ENCODE measurements around the gene TAX1BP3. TPM values are rescaled to one million over a fixed set of nuclear protein-coding genes. Genes with fewer than 3 reads are reported as not detected.

Gene TAX1BP3
- total RNA-seq, 1 donor = 26.4 TPM

- DNase-seq (ENCODE audit: low read depth in 2 of 3, low spot score in 2 of 3) = no peak
These were observed 8.8 kb downstream of the TAX1BP3 start for GRCh38 chr17:3659541-3660111.

GRCh38 chr17:3658784-3659449, 9.5 kb downstream of the TAX1BP3 start:
- DNase-seq (ENCODE audit: low read depth in 2 of 3, low spot score in 2 of 3) = no peak

- no peak for DNase-seq (ENCODE audit: low read depth in 2 of 3, low spot score in 2 of 3)
These were observed 10.2 kb downstream of the TAX1BP3 start for GRCh38 chr17:3657874-3658783.

- no peak for DNase-seq (ENCODE audit: low read depth in 2 of 3, low spot score in 2 of 3)
These were observed 10.8 kb downstream of the TAX1BP3 start for GRCh38 chr17:3657588-3657869.

GRCh38 chr17:3656755-3657587, 11.4 kb downstream of the TAX1BP3 start:
- DNase-seq (ENCODE audit: low read depth in 2 of 3, low spot score in 2 of 3) = no peak

- DNase-seq (ENCODE audit: low read depth in 2 of 3, low spot score in 2 of 3) = no peak
These were observed 12.0 kb downstream of the TAX1BP3 start for GRCh38 chr17:3656353-3656752.

GRCh38 chr17:3655766-3656165, 12.6 kb downstream of the TAX1BP3 start:
- no peak for DNase-seq (ENCODE audit: low read depth in 2 of 3, low spot score in 2 of 3)

- peak in 2 of 3 donors; percentile 53 to 76 for DNase-seq (ENCODE audit: low read depth in 2 of 3, low spot score in 2 of 3)
These were observed 20.4 kb downstream of the TAX1BP3 start for GRCh38 chr17:3647769-3648555.

- no peak for DNase-seq (ENCODE audit: low read depth in 2 of 3, low spot score in 2 of 3)
These were observed 21.1 kb downstream of the TAX1BP3 start for GRCh38 chr17:3647251-3647650.

GRCh38 chr17:3645310-3645709, 23.1 kb downstream of the TAX1BP3 start:
- DNase-seq (ENCODE audit: low read depth in 2 of 3, low spot score in 2 of 3) = no peak

- DNase-seq (ENCODE audit: low read depth in 2 of 3, low spot score in 2 of 3) = no peak
These were observed 24.5 kb downstream of the TAX1BP3 start for GRCh38 chr17:3643889-3644349.

- no peak for DNase-seq (ENCODE audit: low read depth in 2 of 3, low spot score in 2 of 3)
These were observed 26.5 kb downstream of the TAX1BP3 start for GRCh38 chr17:3641717-3642486.

GRCh38 chr17:3641014-3641413, 27.4 kb downstream of the TAX1BP3 start:
- no peak for DNase-seq (ENCODE audit: low read depth in 2 of 3, low spot score in 2 of 3)

GRCh38 chr17:3639981-3640596, 28.3 kb downstream of the TAX1BP3 start:
- DNase-seq (ENCODE audit: low read depth in 2 of 3, low spot score in 2 of 3) = peak in 2 of 3 donors; percentile 35 to 58

- DNase-seq (ENCODE audit: low read depth in 2 of 3, low spot score in 2 of 3) = peak in 2 of 3 donors; percentile 16 to 20
These were observed 31.4 kb downstream of the TAX1BP3 start for GRCh38 chr17:3636908-3637373.

GRCh38 chr17:3636154-3636907, 32.0 kb downstream of the TAX1BP3 start, which contains the start of the genes CTNS and SHPK:
CTNS (plus strand) TSS chr17:3636760; CDS start chr17:3640207, 3,447 bp downstream.
SHPK (minus strand) TSS chr17:3636250; CDS start chr17:3636219, 31 bp downstream.
- DNase-seq (ENCODE audit: low read depth in 2 of 3, low spot score in 2 of 3) = peak; percentile 80 to 97 (median 93)

- peak in 2 of 3 donors; percentile 4 to 5 for DNase-seq (ENCODE audit: low read depth in 2 of 3, low spot score in 2 of 3)
These were observed 32.8 kb downstream of the TAX1BP3 start for GRCh38 chr17:3635474-3636153.

All from hematopoietic multipotent progenitor cell (in vitro differentiated cells).